ENCODE results near the gene C20orf96.

The C20orf96 gene

DNA sequence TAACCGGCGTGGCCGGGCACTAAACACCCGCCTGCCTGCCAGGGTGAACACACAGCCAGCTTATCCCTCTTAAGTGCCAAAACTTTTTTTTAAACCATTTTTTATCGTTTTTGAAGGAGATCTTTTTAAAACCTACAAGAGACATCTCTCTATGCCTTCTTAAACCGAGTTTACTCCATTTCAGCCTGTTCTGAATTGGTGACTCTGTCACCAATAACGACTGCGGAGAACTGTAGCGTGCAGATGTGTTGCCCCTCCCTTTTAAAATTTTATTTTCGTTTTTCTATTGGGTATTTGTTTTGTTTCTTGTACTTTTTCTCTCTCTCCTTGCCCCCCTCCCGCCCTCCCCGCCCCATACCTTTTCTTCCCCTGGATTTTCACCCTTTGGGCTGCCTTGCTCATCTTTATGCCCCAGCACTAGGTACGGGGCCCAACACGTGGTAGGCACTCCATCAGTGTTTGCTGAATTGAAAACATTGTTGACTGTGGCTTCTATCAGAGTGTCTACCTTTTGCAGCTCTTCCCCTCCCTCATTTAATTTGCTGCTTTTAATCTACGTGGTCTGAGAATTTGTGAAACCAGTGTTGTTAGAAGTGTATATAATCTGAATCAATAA lies 8.3 kb upstream of the C20orf96 start:
- peak overlapping the region; percentile 95 for H3K9ac ChIP-seq (ENCODE audit: low read depth, low read length)
- H4K20me1 ChIP-seq (ENCODE audit: insufficient read depth, low read length) = peaks cover 38% of the 10 kb centered on the region
- DNase-seq (no peak), ATAC-seq (ENCODE audit: insufficient read depth, low read depth) (no peak)
- H3K4me3 ChIP-seq (ENCODE audit: low read depth in 1 of 2, low read length in 2 of 2) = peak overlapping the region; percentile 53 to 69
- H3K4me1 ChIP-seq (ENCODE audit: insufficient read depth, low read length) = peaks cover 37% of the 10 kb centered on the region
- no peak for TF ChIP-seq EZH2 (IDR thresholded peaks at IDR 0.05; ENCODE audit: borderline replicate concordance, low read depth, low read length, severe bottlenecking)
- TF ChIP-seq, protein P1, sequence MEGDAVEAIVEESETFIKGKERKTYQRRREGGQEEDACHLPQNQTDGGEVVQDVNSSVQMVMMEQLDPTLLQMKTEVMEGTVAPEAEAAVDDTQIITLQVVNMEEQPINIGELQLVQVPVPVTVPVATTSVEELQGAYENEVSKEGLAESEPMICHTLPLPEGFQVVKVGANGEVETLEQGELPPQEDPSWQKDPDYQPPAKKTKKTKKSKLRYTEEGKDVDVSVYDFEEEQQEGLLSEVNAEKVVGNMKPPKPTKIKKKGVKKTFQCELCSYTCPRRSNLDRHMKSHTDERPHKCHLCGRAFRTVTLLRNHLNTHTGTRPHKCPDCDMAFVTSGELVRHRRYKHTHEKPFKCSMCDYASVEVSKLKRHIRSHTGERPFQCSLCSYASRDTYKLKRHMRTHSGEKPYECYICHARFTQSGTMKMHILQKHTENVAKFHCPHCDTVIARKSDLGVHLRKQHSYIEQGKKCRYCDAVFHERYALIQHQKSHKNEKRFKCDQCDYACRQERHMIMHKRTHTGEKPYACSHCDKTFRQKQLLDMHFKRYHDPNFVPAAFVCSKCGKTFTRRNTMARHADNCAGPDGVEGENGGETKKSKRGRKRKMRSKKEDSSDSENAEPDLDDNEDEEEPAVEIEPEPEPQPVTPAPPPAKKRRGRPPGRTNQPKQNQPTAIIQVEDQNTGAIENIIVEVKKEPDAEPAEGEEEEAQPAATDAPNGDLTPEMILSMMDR (IDR thresholded peaks at IDR 0.05; ENCODE audit: borderline replicate concordance, extremely low read depth, low read length, poor library complexity, severe bottlenecking) = no peak
- H3K27ac ChIP-seq (ENCODE audit: low read length) = peak overlapping the region; percentile 81
- H3K79me2 ChIP-seq (ENCODE audit: insufficient read depth, low read length) = peaks cover 43% of the 10 kb centered on the region
- H3K27me3 ChIP-seq (ENCODE audit: insufficient read depth, low read length, poor library complexity) = no peaks in the 10 kb centered on the region
- no peak overlapping the region for H2AFZ ChIP-seq (ENCODE audit: low read depth, low read length)
- H3K36me3 ChIP-seq (ENCODE audit: insufficient read depth, low read length) = peaks cover 33% of the 10 kb centered on the region
- H3K4me2 ChIP-seq (ENCODE audit: insufficient read depth, low read length) = peak overlapping the region; percentile 95
- H3K9me3 ChIP-seq (ENCODE audit: insufficient read depth, low read length, severe bottlenecking) = no peaks in the 10 kb centered on the region

DNA sequence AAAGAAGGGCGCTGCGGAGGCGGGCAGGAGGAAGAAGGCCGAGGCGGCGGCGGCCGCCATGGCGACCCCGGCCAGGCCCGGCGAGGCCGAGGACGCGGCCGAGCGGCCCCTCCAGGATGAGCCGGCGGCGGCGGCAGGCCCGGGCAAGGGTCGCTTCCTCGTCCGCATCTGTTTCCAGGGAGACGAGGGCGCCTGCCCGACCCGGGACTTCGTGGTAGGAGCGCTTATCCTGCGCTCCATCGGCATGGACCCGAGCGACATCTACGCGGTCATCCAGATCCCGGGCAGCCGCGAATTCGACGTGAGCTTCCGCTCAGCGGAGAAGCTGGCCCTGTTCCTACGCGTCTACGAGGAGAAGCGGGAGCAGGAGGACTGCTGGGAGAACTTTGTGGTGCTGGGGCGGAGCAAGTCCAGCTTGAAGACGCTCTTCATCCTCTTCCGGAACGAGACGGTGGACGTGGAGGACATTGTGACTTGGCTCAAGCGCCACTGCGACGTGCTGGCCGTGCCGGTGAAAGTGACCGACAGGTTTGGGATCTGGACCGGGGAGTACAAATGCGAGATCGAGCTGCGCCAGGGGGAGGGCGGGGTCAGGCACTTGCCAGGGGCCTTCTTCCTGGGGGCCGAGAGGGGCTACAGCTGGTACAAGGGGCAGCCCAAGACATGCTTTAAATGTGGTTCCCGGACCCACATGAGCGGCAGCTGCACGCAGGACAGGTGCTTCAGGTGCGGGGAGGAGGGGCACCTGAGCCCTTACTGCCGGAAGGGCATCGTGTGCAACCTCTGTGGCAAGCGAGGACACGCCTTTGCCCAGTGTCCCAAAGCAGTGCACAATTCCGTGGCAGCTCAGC lies 7.6 kb upstream of the C20orf96 start:
- H3K4me3 ChIP-seq (ENCODE audit: low read depth in 1 of 2, low read length in 2 of 2) = peak overlapping the region; percentile 53 to 69
- peak overlapping the region; percentile 85 for H2AFZ ChIP-seq (ENCODE audit: low read depth, low read length)
- peak; percentile 60 for DNase-seq
- peaks cover 37% of the 10 kb centered on the region for H3K4me1 ChIP-seq (ENCODE audit: insufficient read depth, low read length)
- ATAC-seq (ENCODE audit: insufficient read depth, low read depth) = peak; percentile 35
- peaks cover 43% of the 10 kb centered on the region for H3K79me2 ChIP-seq (ENCODE audit: insufficient read depth, low read length)
- peaks cover 38% of the 10 kb centered on the region for H4K20me1 ChIP-seq (ENCODE audit: insufficient read depth, low read length)
- no peaks in the 10 kb centered on the region for H3K9me3 ChIP-seq (ENCODE audit: insufficient read depth, low read length, severe bottlenecking)
- TF ChIP-seq, protein P1 (IDR thresholded peaks at IDR 0.05; ENCODE audit: borderline replicate concordance, extremely low read depth, low read length, poor library complexity, severe bottlenecking) = no peak
- TF ChIP-seq EZH2 (IDR thresholded peaks at IDR 0.05; ENCODE audit: borderline replicate concordance, low read depth, low read length, severe bottlenecking) = no peak
- no peaks in the 10 kb centered on the region for H3K27me3 ChIP-seq (ENCODE audit: insufficient read depth, low read length, poor library complexity)
- peaks cover 33% of the 10 kb centered on the region for H3K36me3 ChIP-seq (ENCODE audit: insufficient read depth, low read length)
- H3K4me2 ChIP-seq (ENCODE audit: insufficient read depth, low read length) = peak overlapping the region; percentile 95
- H3K9ac ChIP-seq (ENCODE audit: low read depth, low read length) = peak overlapping the region; percentile 95
- peak overlapping the region; percentile 81 for H3K27ac ChIP-seq (ENCODE audit: low read length)

DNA sequence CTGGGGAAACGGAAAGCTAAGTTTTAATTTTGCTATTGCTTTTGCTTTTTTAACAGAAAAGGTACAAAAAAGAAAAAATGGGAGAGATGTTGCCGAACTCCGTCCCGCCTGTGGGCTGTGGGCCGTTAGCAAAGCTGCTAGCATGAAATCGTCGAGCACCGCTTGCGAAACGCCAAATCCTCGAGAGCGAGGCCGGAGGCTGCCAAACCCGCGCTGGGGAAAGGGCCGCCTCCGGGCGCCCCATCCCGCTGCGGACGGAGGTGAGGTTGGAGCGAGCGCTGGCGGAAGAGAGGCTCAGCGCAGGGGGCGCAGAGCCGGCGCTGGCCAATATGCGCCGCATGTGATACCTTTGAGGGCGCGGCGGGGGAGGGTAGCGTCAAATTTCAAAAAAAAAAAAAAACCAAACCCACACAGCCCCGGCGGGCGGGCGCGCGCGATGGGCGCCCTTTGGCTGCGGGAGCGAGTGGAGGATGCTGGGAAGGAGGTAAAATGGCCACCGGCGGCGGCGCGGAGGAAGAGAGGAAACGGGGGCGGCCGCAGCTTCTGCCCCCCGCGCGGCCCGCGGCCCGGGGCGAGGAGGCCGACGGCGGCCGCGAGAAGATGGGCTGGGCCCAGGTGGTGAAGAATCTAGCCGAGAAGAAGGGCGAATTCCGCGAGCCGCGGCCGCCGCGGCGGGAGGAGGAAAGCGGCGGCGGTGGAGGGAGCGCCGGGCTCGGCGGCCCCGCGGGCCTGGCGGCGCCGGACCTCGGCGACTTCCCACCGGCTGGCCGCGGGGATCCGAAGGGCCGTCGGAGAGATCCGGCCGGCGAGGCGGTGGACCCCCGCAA lies 6.8 kb upstream of the C20orf96 start, which contains the start of gene ZCCHC3:
Gene ZCCHC3, plus strand, starts transcription at position 473 of the 827 bp plus-strand sequence. Its CDS starts 17 bp downstream, at position 490.
- Histone ChIP-seq H3K27me3 (ENCODE audit: insufficient read depth, low read length, poor library complexity) (no peaks in the 10 kb centered on the region), H2AFZ (ENCODE audit: low read depth, low read length) (peak within 1 kb of the TSS; percentile 85), H3K9me3 (ENCODE audit: insufficient read depth, low read length, severe bottlenecking) (no peaks in the 10 kb centered on the region), H3K4me2 (ENCODE audit: insufficient read depth, low read length) (peak within 1 kb of the TSS; percentile 95), H3K4me3 (ENCODE audit: low read depth in 1 of 2, low read length in 2 of 2) (peak within 1 kb of the TSS; percentile 53 to 69), H3K4me1 (ENCODE audit: insufficient read depth, low read length) (peaks cover 37% of the 10 kb centered on the region), H3K79me2 (ENCODE audit: insufficient read depth, low read length) (peaks cover 43% of the 10 kb centered on the region), H4K20me1 (ENCODE audit: insufficient read depth, low read length) (peaks cover 38% of the 10 kb centered on the region), H3K9ac (ENCODE audit: low read depth, low read length) (peak within 1 kb of the TSS; percentile 95), H3K36me3 (ENCODE audit: insufficient read depth, low read length) (peaks cover 33% of the 10 kb centered on the region), H3K27ac (ENCODE audit: low read length) (peak within 1 kb of the TSS; percentile 81)
- DNase-seq = peak; percentile 91
- ATAC-seq (ENCODE audit: insufficient read depth, low read depth) = peak; percentile 86
- TF ChIP-seq, protein P1 (IDR thresholded peaks at IDR 0.05; ENCODE audit: borderline replicate concordance, extremely low read depth, low read length, poor library complexity, severe bottlenecking) = peak; percentile 26
- no peak for TF ChIP-seq EZH2 (IDR thresholded peaks at IDR 0.05; ENCODE audit: borderline replicate concordance, low read depth, low read length, severe bottlenecking)

Measured in DND-41 (cell line).